K562 (cell line): ENCODE results near the gene KRT222.

Experiments used
- CEBPG ChIP-seq, 3 experiments: fragments of 200-800 bp in 1 of 3; sonication (Bioruptor generic) in 1 of 3; sonication (generic) in 1 of 3; formaldehyde crosslinking in 1 of 3; IDR thresholded peaks in 2 of 3; conservative IDR thresholded peaks in 1 of 3; 2 replicates each; pipeline versions ENCODE4 v1.6.1 to v1.8.0; 2016 to 2022; ENCODE audit warnings: missing compliant biosample characterization in 2 of 3, missing genetic modification characterization in 2 of 3, mild to moderate bottlenecking in 1 of 3, missing genetic modification reagents in 1 of 3
- ZNF398 ChIP-seq: fragments of 250-450 bp; sonication (Bioruptor Pico); IDR thresholded peaks from 2 replicates; pipeline ENCODE4 v1.8.0; 2021; ENCODE audit warnings: moderate library complexity, mild to moderate bottlenecking, inconsistent platforms

GRCh38 chr17:40678902-40679522 is 14.0 kb upstream of the KRT222 start:
- TF ChIP-seq CEBPG (CRISPR knock-in tag; IDR thresholded peaks at IDR 0.05) (no peak), CEBPG (tag; conservative IDR thresholded peaks at IDR 0.05 in 1 of 2, IDR thresholded peaks at IDR 0.05 in 1 of 2) (no peak), ZNF398 (CRISPR knock-in tag) (no peak)
